Activated B cell treated with CpG ODN at 0.5 μM for 24 hours (primary cell): Measurements from ENCODE around the gene NRXN3. TPM values are rescaled to one million over a fixed set of nuclear protein-coding genes. Genes with fewer than 3 reads are reported as not detected.

Experiments used
- ATAC-seq: fragments of 200-7000 bp; cut with Tn5 transposase; one replicate; pipeline ENCODE4 v1.10.0; 2021; ENCODE audit warnings: low read depth, mild to moderate bottlenecking, moderate library complexity
- CTCF ChIA-PET: fragments of 350-600 bp; sonication (Branson Sonifier 250); formaldehyde crosslinking; loops from one replicate; lab custom pipeline; 2021; ENCODE audit warnings: antibody characterized with exemption; lab: Charles Lee
- POLR2A ChIA-PET: fragments of 350-600 bp; sonication (Branson Sonifier 250); formaldehyde crosslinking; loops from one replicate; lab custom pipeline; 2021; ENCODE audit warnings: antibody characterized with exemption; lab: Charles Lee
- DNase-seq: peaks from one replicate; pipeline ENCODE4 v3.0.0; 2022
- H3K27ac Mint-ChIP-seq: one replicate; pipeline ENCODE4 v1.8.0; 2020; ENCODE audit warnings: mixed read lengths
- H3K27me3 Mint-ChIP-seq: one replicate; pipeline ENCODE4 v1.8.0; 2021; ENCODE audit warnings: mixed read lengths
- H3K36me3 Mint-ChIP-seq: one replicate; pipeline ENCODE4 v1.8.0; 2021; ENCODE audit warnings: low read depth, mixed read lengths
- H3K4me1 Mint-ChIP-seq: one replicate; pipeline ENCODE4 v1.8.0; 2021; ENCODE audit warnings: mixed read lengths
- H3K4me3 Mint-ChIP-seq: one replicate; pipeline ENCODE4 v1.8.0; 2020; ENCODE audit warnings: mild to moderate bottlenecking, mixed read lengths
- H3K9me3 Mint-ChIP-seq: one replicate; pipeline ENCODE4 v1.8.0; 2020; ENCODE audit warnings: mixed read lengths
- intact Hi-C: fragments of 100-400 bp; cut with micrococcal nuclease; formaldehyde crosslinking; loops from one replicate; pipeline ENCODE4 v1.15.1; 2024
- total RNA-seq: library from RNA; stranded (reverse); gene quantifications from 2 replicates; pipeline ENCODE4 v1.2.3, GENCODE V29; 2022
- TF ChIP-seq, protein P1 (sequence below): fragments of 200-600 bp; IDR thresholded peaks from one replicate; pipeline ENCODE4 v1.8.0; 2022; ENCODE audit warnings: antibody characterized with exemption, mild to moderate bottlenecking

Gene NRXN3
- total RNA-seq, 1 donor from 2014 or later: not detected

DNA sequence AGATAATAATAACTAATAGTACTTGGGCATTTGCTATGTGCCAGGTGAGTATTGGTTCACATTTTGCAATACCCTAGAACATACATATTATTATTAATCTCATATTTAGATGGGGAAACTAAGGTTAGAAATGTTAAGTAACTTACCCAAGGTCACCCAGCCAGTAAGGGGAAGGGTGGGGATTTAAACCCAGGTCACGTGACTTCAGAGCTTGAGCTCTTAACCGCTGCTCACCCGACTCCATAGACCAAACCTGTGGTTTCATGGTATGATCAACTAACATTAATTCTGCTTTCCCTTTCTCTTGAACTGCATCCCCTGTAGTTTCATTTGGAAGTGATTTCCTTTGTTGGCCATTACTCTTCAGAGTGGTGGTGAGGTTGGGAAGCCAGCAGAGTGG lies 242.3 kb downstream of the NRXN3 start:
- no peak overlapping the region for H3K4me3 Mint-ChIP-seq
- no peaks in the 10 kb centered on the region for H3K4me1 Mint-ChIP-seq
- H3K9me3 Mint-ChIP-seq: peaks cover 7% of the 10 kb centered on the region
- ChIA-PET CTCF (no interaction called here), POLR2A (no interaction called here)
- TF ChIP-seq, protein P1, sequence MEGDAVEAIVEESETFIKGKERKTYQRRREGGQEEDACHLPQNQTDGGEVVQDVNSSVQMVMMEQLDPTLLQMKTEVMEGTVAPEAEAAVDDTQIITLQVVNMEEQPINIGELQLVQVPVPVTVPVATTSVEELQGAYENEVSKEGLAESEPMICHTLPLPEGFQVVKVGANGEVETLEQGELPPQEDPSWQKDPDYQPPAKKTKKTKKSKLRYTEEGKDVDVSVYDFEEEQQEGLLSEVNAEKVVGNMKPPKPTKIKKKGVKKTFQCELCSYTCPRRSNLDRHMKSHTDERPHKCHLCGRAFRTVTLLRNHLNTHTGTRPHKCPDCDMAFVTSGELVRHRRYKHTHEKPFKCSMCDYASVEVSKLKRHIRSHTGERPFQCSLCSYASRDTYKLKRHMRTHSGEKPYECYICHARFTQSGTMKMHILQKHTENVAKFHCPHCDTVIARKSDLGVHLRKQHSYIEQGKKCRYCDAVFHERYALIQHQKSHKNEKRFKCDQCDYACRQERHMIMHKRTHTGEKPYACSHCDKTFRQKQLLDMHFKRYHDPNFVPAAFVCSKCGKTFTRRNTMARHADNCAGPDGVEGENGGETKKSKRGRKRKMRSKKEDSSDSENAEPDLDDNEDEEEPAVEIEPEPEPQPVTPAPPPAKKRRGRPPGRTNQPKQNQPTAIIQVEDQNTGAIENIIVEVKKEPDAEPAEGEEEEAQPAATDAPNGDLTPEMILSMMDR: no peak
- DNase-seq: no peak
- no peaks in the 10 kb centered on the region for H3K36me3 Mint-ChIP-seq
- no peak for ATAC-seq
- no peaks in the 10 kb centered on the region for H3K27me3 Mint-ChIP-seq
- intact Hi-C loops: no loop called here
- H3K27ac Mint-ChIP-seq: no peak overlapping the region

DNA sequence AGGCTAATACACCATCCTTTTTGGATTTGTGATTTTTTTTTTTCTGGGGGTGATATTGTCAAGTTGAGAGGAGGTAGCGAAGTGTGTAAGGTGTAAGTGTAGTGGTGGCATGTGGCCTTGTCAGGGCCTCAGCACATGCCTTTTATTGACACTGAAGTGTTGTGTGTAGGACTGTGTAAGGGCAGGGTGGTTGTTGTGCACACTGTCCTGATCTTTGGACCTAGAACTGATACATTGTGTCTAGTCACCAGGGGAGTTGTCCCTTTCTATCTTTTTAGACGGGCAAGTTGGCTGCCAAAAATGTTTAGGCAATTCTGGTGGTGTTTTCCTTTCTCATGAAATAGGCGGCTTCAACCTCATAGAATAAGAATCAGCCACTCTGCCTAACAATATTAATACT lies 244.0 kb downstream of the NRXN3 start:
- TF ChIP-seq, protein P1: no peak
- H3K4me3 Mint-ChIP-seq: no peak overlapping the region
- no peaks in the 10 kb centered on the region for H3K36me3 Mint-ChIP-seq
- H3K27me3 Mint-ChIP-seq: no peaks in the 10 kb centered on the region
- no peak for DNase-seq
- no peaks in the 10 kb centered on the region for H3K4me1 Mint-ChIP-seq
- no peak for ATAC-seq
- H3K9me3 Mint-ChIP-seq: peaks cover 7% of the 10 kb centered on the region
- intact Hi-C loops: no loop called here
- no peak overlapping the region for H3K27ac Mint-ChIP-seq
- POLR2A ChIA-PET: no interaction called here
- CTCF ChIA-PET: no interaction called here

DNA sequence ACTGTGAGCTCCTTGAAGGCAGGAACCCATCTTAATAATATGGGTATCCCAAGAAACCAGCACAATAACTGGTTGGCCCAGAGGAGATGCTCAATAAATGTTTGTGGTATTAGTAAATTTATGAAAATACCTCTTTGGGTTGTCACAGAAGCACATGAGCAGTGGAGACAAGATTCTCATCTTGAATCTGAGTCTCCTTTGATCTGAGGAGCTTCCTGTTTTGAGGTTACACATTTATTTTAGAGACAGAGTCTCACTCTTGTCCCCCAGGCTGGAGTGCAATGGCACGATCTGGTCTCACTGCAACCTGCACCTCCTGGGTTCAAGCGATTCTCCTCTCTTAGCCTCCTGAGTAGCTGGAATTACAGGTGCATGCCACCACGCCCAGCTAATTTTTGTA lies 247.4 kb downstream of the NRXN3 start:
- Mint-ChIP-seq H3K27ac (no peak overlapping the region), H3K36me3 (no peaks in the 10 kb centered on the region), H3K4me1 (no peaks in the 10 kb centered on the region), H3K9me3 (no peaks in the 10 kb centered on the region), H3K27me3 (no peaks in the 10 kb centered on the region), H3K4me3 (no peak overlapping the region)
- no peak for ATAC-seq
- TF ChIP-seq, protein P1: no peak
- intact Hi-C loops: no loop called here
- CTCF ChIA-PET: no interaction called here
- no peak for DNase-seq
- POLR2A ChIA-PET: no interaction called here

DNA sequence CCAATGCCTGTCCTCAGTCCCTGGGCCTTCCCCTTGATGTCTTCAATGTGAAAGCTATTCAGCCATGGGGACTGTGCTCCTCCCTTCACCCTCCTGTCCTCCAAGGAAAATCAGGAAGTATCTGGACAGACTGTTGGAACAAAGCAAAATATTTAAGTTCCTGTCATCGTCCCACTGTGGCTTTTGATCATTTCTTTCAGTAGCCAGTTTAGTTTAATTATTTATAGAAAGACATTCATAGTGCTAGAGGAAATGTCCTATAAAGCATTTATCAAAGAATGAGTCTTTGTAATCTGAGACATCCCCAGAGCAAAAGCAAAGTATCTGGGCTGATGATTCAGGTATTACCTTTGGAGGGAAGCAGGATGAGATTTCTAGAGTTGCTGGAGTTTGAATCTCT lies 254.1 kb downstream of the NRXN3 start:
- no peak overlapping the region for H3K27ac Mint-ChIP-seq
- TF ChIP-seq, protein P1: no peak
- no peaks in the 10 kb centered on the region for H3K36me3 Mint-ChIP-seq
- no peak for ATAC-seq
- ChIA-PET POLR2A (no interaction called here), CTCF (no interaction called here)
- H3K27me3 Mint-ChIP-seq: no peaks in the 10 kb centered on the region
- intact Hi-C loops: no loop called here
- DNase-seq: no peak
- no peak overlapping the region for H3K4me3 Mint-ChIP-seq
- no peaks in the 10 kb centered on the region for H3K9me3 Mint-ChIP-seq
- no peaks in the 10 kb centered on the region for H3K4me1 Mint-ChIP-seq

DNA sequence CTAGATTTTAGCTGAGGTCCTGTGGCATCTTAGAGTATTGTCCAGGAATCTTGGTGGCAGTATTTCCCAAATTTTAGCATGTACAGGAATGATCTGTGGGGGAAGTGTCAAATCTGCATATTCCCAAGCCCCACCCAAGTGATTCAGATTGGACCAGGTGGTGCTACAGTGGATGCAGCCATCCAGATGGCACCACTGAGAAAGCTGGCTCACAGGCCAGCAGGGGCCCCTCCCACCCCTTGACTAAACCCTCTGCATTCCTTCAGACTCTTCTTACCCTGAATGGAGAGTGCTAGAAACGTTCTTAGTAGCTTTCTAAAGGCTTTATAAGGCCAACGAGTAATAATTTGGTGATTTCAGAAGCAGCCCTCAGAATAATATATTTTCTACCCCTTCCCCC lies 255.2 kb downstream of the NRXN3 start:
- POLR2A ChIA-PET: no interaction called here
- CTCF ChIA-PET: no interaction called here
- Mint-ChIP-seq H3K36me3 (no peaks in the 10 kb centered on the region), H3K4me1 (no peaks in the 10 kb centered on the region), H3K27ac (no peak overlapping the region), H3K4me3 (no peak overlapping the region), H3K27me3 (no peaks in the 10 kb centered on the region), H3K9me3 (no peaks in the 10 kb centered on the region)
- ATAC-seq (no peak), DNase-seq (no peak)
- TF ChIP-seq, protein P1: no peak
- intact Hi-C loops: no loop called here
